ENCODE measurements around the gene FGFBP3.
A peak's percentile ranks its signal among the peaks of the same experiment; 100 is the strongest.
"Not testable (repeated sequence)": the region's sequence is repeated elsewhere in the genome, so short reads cannot be mapped to it uniquely, and the experiment has no call there.

FGFBP3 gene

GRCh38 chr10:91901784-91902677 lies 7.3 kb downstream of the FGFBP3 start:
- peak; percentile 83 for DNase-seq (ENCODE audit: low read depth, low spot score)

- DNase-seq (ENCODE audit: low read depth, low spot score) = no peak
These were observed 11.9 kb downstream of the FGFBP3 start for GRCh38 chr10:91897421-91897820.

- DNase-seq (ENCODE audit: low read depth, low spot score) = no peak
These were observed 13.0 kb downstream of the FGFBP3 start for GRCh38 chr10:91896212-91896756.

GRCh38 chr10:91894261-91894685 lies 15.0 kb downstream of the FGFBP3 start:
- DNase-seq (ENCODE audit: low read depth, low spot score) = not testable (repeated sequence)

GRCh38 chr10:91893051-91893450 lies 16.2 kb downstream of the FGFBP3 start:
- no peak for DNase-seq (ENCODE audit: low read depth, low spot score)

GRCh38 chr10:91891125-91892001 lies 17.9 kb downstream of the FGFBP3 start:
- DNase-seq (ENCODE audit: low read depth, low spot score) = no peak

GRCh38 chr10:91887272-91888076 lies 21.8 kb downstream of the FGFBP3 start:
- DNase-seq (ENCODE audit: low read depth, low spot score) = peak; percentile 82

- DNase-seq (ENCODE audit: low read depth, low spot score) = no peak
These were observed 22.4 kb downstream of the FGFBP3 start for GRCh38 chr10:91886954-91887271.

GRCh38 chr10:91885362-91886079 lies 23.8 kb downstream of the FGFBP3 start:
- DNase-seq (ENCODE audit: low read depth, low spot score) = no peak

- DNase-seq (ENCODE audit: low read depth, low spot score) = no peak
These were observed 24.8 kb downstream of the FGFBP3 start for GRCh38 chr10:91884536-91884935.

- DNase-seq (ENCODE audit: low read depth, low spot score) = peak; percentile 81
These were observed 25.5 kb downstream of the FGFBP3 start for GRCh38 chr10:91883549-91884444.

GRCh38 chr10:91880310-91880709 lies 29.0 kb downstream of the FGFBP3 start:
- peak; percentile 14 for DNase-seq (ENCODE audit: low read depth, low spot score)

GRCh38 chr10:91879515-91880170 lies 29.6 kb downstream of the FGFBP3 start:
- DNase-seq (ENCODE audit: low read depth, low spot score) = peak; percentile 21

- DNase-seq (ENCODE audit: low read depth, low spot score) = no peak
These were observed 33.5 kb downstream of the FGFBP3 start for GRCh38 chr10:91875779-91876178.

- no peak for DNase-seq (ENCODE audit: low read depth, low spot score)
These were observed 34.1 kb downstream of the FGFBP3 start for GRCh38 chr10:91875156-91875555.

- DNase-seq (ENCODE audit: low read depth, low spot score) = no peak
These were observed 43.7 kb downstream of the FGFBP3 start for GRCh38 chr10:91865562-91866081.

GRCh38 chr10:91864744-91865143 lies 44.5 kb downstream of the FGFBP3 start:
- DNase-seq (ENCODE audit: low read depth, low spot score) = no peak

GRCh38 chr10:91864099-91864498 lies 45.2 kb downstream of the FGFBP3 start:
- DNase-seq (ENCODE audit: low read depth, low spot score) = no peak

- no peak for DNase-seq (ENCODE audit: low read depth, low spot score)
These were observed 48.4 kb downstream of the FGFBP3 start for GRCh38 chr10:91860885-91861284.
